HG02763 (cell line): ENCODE measurements around the gene PRUNE2.
A peak's percentile ranks its signal among the peaks of the same experiment; 100 is the strongest.

Source experiments
- ATAC-seq: cut with Tn5 transposase; IDR thresholded peaks from one replicate; pipeline ENCODE4 v1.9.1; 2021; ENCODE audit warnings: mild to moderate bottlenecking, moderate library complexity; ENCODE audit not compliant: unreplicated experiment

Gene PRUNE2

GRCh38 chr9:76585487-76586389, 320.2 kb downstream of the PRUNE2 start:
- ATAC-seq, result no peak

GRCh38 chr9:76583256-76583655, 322.7 kb downstream of the PRUNE2 start:
- no peak for ATAC-seq

- no peak for ATAC-seq
Measured at GRCh38 chr9:76581731-76582130, 324.2 kb downstream of the PRUNE2 start.

GRCh38 chr9:76580820-76581219, 325.1 kb downstream of the PRUNE2 start:
- no peak for ATAC-seq

GRCh38 chr9:76580188-76580587, 325.7 kb downstream of the PRUNE2 start:
- no peak for ATAC-seq

GRCh38 chr9:76576344-76576743, 329.6 kb downstream of the PRUNE2 start:
- peak; percentile 71 for ATAC-seq

GRCh38 chr9:76575761-76576160, 330.2 kb downstream of the PRUNE2 start:
- no peak for ATAC-seq

GRCh38 chr9:76573905-76574760, 331.8 kb downstream of the PRUNE2 start:
- no peak for ATAC-seq

- ATAC-seq, result no peak
Measured at GRCh38 chr9:76573408-76573807, 332.5 kb downstream of the PRUNE2 start.

GRCh38 chr9:76572151-76572550, 333.8 kb downstream of the PRUNE2 start:
- no peak for ATAC-seq

- no peak for ATAC-seq
Measured at GRCh38 chr9:76571743-76572146, 334.2 kb downstream of the PRUNE2 start.

GRCh38 chr9:76571288-76571687, 334.6 kb downstream of the PRUNE2 start:
- ATAC-seq, result no peak

- ATAC-seq, result no peak
Measured at GRCh38 chr9:76570826-76571225, 335.1 kb downstream of the PRUNE2 start.

- no peak for ATAC-seq
Measured at GRCh38 chr9:76567086-76567485, 338.8 kb downstream of the PRUNE2 start.

GRCh38 chr9:76564297-76564696, 341.6 kb downstream of the PRUNE2 start:
- ATAC-seq, result no peak

GRCh38 chr9:76562511-76562911, 343.4 kb downstream of the PRUNE2 start:
- ATAC-seq, result peak; percentile 70

GRCh38 chr9:76561900-76562299, 344.0 kb downstream of the PRUNE2 start:
- ATAC-seq, result peak; percentile 23
